Measurements from ENCODE around the gene EFNA1. TPM values are rescaled to one million over a fixed set of nuclear protein-coding genes. Genes with fewer than 3 reads are reported as not detected.

EFNA1 gene
- total and polyA plus RNA-seq, 2 of the 13 experiments (the other 11 are each of a cell fraction or from before 2014, with no cell fraction given) = 81.8 to 874 TPM

GRCh38 chr1:155172732-155173477 lies 45.2 kb downstream of the EFNA1 start, which contains the start of gene KRTCAP2 (continued):
- TF ChIP-seq STAT5B (CRISPR knock-in tag; IDR thresholded peaks at IDR 0.05) (no peak), ZNF605 (CRISPR knock-in tag; IDR thresholded peaks at IDR 0.05) (peak; percentile 90; the same call in 1 of the 2 replicates), ZNF18 (CRISPR knock-in tag; IDR thresholded peaks at IDR 0.05; ENCODE audit: insufficient replicate concordance) (no peak), BRD4 (CRISPR knock-in tag; IDR thresholded peaks at IDR 0.05) (0 out of 2 replicates have a peak, but pooled peaks have one; percentile 13), ZNF512 (CRISPR knock-in tag; IDR thresholded peaks at IDR 0.05) (0 out of 2 replicates have a peak, but pooled peaks have one; percentile 52), PPARG (CRISPR knock-in tag; conservative IDR thresholded peaks at IDR 0.05) (0 out of 2 replicates have a peak, but pooled peaks have one; percentile 54), MXD3 (CRISPR knock-in tag; IDR thresholded peaks at IDR 0.05) (peak; percentile 88), LRRFIP1 (CRISPR knock-in tag; conservative IDR thresholded peaks at IDR 0.05) (no peak), ISX (CRISPR knock-in tag; conservative IDR thresholded peaks at IDR 0.05) (no peak), NR0B2 (CRISPR knock-in tag; IDR thresholded peaks at IDR 0.05) (0 out of 2 replicates have a peak, but pooled peaks have one; percentile 46), ZNF747 (CRISPR knock-in tag; IDR thresholded peaks at IDR 0.05; ENCODE audit: borderline replicate concordance) (peak; percentile 78; the same call in 1 of the 2 replicates), ZNF558 (CRISPR knock-in tag; IDR thresholded peaks at IDR 0.05; ENCODE audit: borderline replicate concordance) (no peak), DPF2 (CRISPR knock-in tag; IDR thresholded peaks at IDR 0.05; ENCODE audit: borderline replicate concordance, low read depth) (no peak), FOXK1 (CRISPR knock-in tag; IDR thresholded peaks at IDR 0.05; ENCODE audit: borderline replicate concordance, low read depth) (peak; percentile 79; the same call in 1 of the 2 replicates), CREB3 (CRISPR knock-in tag; IDR thresholded peaks at IDR 0.05) (no peak), SMARCC2 (IDR thresholded peaks at IDR 0.05) (no peak), CC2D1A (CRISPR knock-in tag; IDR thresholded peaks at IDR 0.05) (no peak), CBX5 (CRISPR knock-in tag; IDR thresholded peaks at IDR 0.05; ENCODE audit: borderline replicate concordance) (peak; percentile 74; the same call in 1 of the 2 replicates), PITX1 (CRISPR knock-in tag; IDR thresholded peaks at IDR 0.05) (no peak; the same call in 1 of the 2 replicates), ZNF598 (CRISPR knock-in tag; IDR thresholded peaks at IDR 0.05; ENCODE audit: borderline replicate concordance) (no peak), ZNF33A (CRISPR knock-in tag; IDR thresholded peaks at IDR 0.05; ENCODE audit: borderline replicate concordance) (no peak)

Measured in HepG2 (cell line).